IPS-NIHi7 (cell line): ENCODE data around the gene CUL9.

Source experiments
- DNase-seq: peaks from one replicate; pipeline ENCODE4 v3.0.0; 2012; ENCODE audit warnings: mixed read lengths; ENCODE audit errors: extremely low spot score

Gene CUL9

GRCh38 chr6:43256670-43257366 is 74.8 kb downstream of the CUL9 start:
- DNase-seq: no peak

GRCh38 chr6:43257367-43258145 is 75.6 kb downstream of the CUL9 start:
- DNase-seq: no peak

- no peak for DNase-seq
Observed at GRCh38 chr6:43258180-43258579, 76.2 kb downstream of the CUL9 start.

GRCh38 chr6:43258807-43259686 is 77.1 kb downstream of the CUL9 start:
- DNase-seq: no peak

GRCh38 chr6:43260791-43261190 is 78.8 kb downstream of the CUL9 start:
- no peak for DNase-seq

GRCh38 chr6:43261198-43261597 is 79.2 kb downstream of the CUL9 start:
- DNase-seq: no peak

GRCh38 chr6:43262000-43262779 is 80.2 kb downstream of the CUL9 start:
- DNase-seq: no peak

GRCh38 chr6:43262780-43263313 is 80.9 kb downstream of the CUL9 start:
- DNase-seq: no peak

GRCh38 chr6:43263314-43264178 is 81.5 kb downstream of the CUL9 start:
- peak; percentile 95 for DNase-seq

- DNase-seq: no peak
Observed at GRCh38 chr6:43264599-43265145, 82.7 kb downstream of the CUL9 start.

- DNase-seq: no peak
Observed at GRCh38 chr6:43265564-43265963, 83.6 kb downstream of the CUL9 start.

- DNase-seq: no peak
Observed at GRCh38 chr6:43267619-43268354, 85.8 kb downstream of the CUL9 start.

- no peak for DNase-seq
Observed at GRCh38 chr6:43268355-43268700, 86.3 kb downstream of the CUL9 start.

- no peak for DNase-seq
Observed at GRCh38 chr6:43268782-43269272, 86.8 kb downstream of the CUL9 start.

GRCh38 chr6:43269273-43270007 is 87.4 kb downstream of the CUL9 start:
- no peak for DNase-seq

GRCh38 chr6:43271103-43271815 is 89.3 kb downstream of the CUL9 start:
- no peak for DNase-seq

GRCh38 chr6:43271944-43272343 is 89.9 kb downstream of the CUL9 start:
- DNase-seq: no peak

GRCh38 chr6:43273707-43274106 is 91.7 kb downstream of the CUL9 start:
- DNase-seq: no peak
